GM19328 (cell line): ENCODE results near the gene HOTAIR.

Experiments used
- ATAC-seq: cut with Tn5 transposase; IDR thresholded peaks from one replicate; pipeline ENCODE4 v1.9.1; 2021; ENCODE audit warnings: mild to moderate bottlenecking, moderate library complexity; ENCODE audit not compliant: unreplicated experiment

HOTAIR gene

GRCh38 chr12:54011665-54012532 is 37.1 kb upstream of the HOTAIR start:
- ATAC-seq: no peak

- ATAC-seq: no peak
Measured at GRCh38 chr12:54010972-54011664, 36.4 kb upstream of the HOTAIR start.

- no peak for ATAC-seq
Measured at GRCh38 chr12:54010053-54010971, 35.6 kb upstream of the HOTAIR start.

- ATAC-seq: no peak
Measured at GRCh38 chr12:54009171-54010052, 34.7 kb upstream of the HOTAIR start.

- no peak for ATAC-seq
Measured at GRCh38 chr12:54008260-54008552, 33.5 kb upstream of the HOTAIR start.

- no peak for ATAC-seq
Measured at GRCh38 chr12:54007538-54008259, 32.9 kb upstream of the HOTAIR start.

GRCh38 chr12:54006559-54007220 is 31.9 kb upstream of the HOTAIR start:
- ATAC-seq: no peak

GRCh38 chr12:54005853-54006558 is 31.3 kb upstream of the HOTAIR start:
- ATAC-seq: no peak

GRCh38 chr12:54005531-54005852 is 30.7 kb upstream of the HOTAIR start:
- no peak for ATAC-seq

GRCh38 chr12:54004841-54005530 is 30.2 kb upstream of the HOTAIR start:
- no peak for ATAC-seq

- ATAC-seq: no peak
Measured at GRCh38 chr12:54004063-54004840, 29.5 kb upstream of the HOTAIR start.

GRCh38 chr12:54003625-54004024 is 28.9 kb upstream of the HOTAIR start:
- no peak for ATAC-seq

GRCh38 chr12:54002915-54003389 is 28.2 kb upstream of the HOTAIR start:
- ATAC-seq: no peak

GRCh38 chr12:54002278-54002914 is 27.6 kb upstream of the HOTAIR start:
- no peak for ATAC-seq

GRCh38 chr12:54001283-54002187 is 26.8 kb upstream of the HOTAIR start:
- no peak for ATAC-seq
